Endometrial microvascular endothelial cells (primary cell): ENCODE data around the gene ATXN7L3. TPM values are rescaled to one million over a fixed set of nuclear protein-coding genes. Genes with fewer than 3 reads are reported as not detected.
"Not testable (repeated sequence)": the region's sequence is repeated elsewhere in the genome, so short reads cannot be mapped to it uniquely, and the experiment has no call there.

Source experiments
- in situ Hi-C: cut with HindIII; loops from 2 replicates; pipeline ENCODE4 v1.10.0; 2017; ENCODE audit warnings: low sequenced_read_pairs, low pct_unique_long_range_greater_than_20kb; ENCODE audit errors: inconsistent ontology term
- total RNA-seq: library from RNA; depleted of rRNA; stranded (reverse); fragments of >200 nt; gene quantifications from one replicate; pipeline ENCODE4 v1.2.3, GENCODE V29; 2015; ENCODE audit errors: inconsistent ontology term

The ATXN7L3 gene
- total RNA-seq, 1 donor from 2014 or later = 60.0 TPM

GRCh38 chr17:44149066-44149465 lies 50.6 kb downstream of the ATXN7L3 start:
- in situ Hi-C loops = not testable (repeated sequence)

- in situ Hi-C loops = no loop called here
Measured at GRCh38 chr17:44147812-44148211, 51.9 kb downstream of the ATXN7L3 start.

- in situ Hi-C loops = no loop called here
Measured at GRCh38 chr17:44146375-44147346, 53.0 kb downstream of the ATXN7L3 start.

GRCh38 chr17:44144966-44145739 lies 54.5 kb downstream of the ATXN7L3 start:
- in situ Hi-C loops = no loop called here

GRCh38 chr17:44143921-44144320 lies 55.8 kb downstream of the ATXN7L3 start:
- in situ Hi-C loops = not testable (repeated sequence)

Other genes starting within 250 kb of the ATXN7L3 start
- not detected for gene PYY, start 245.9 kb downstream of the ATXN7L3 start, total RNA-seq
- 19.8 TPM for gene NAGS, start 195.3 kb downstream of the ATXN7L3 start, total RNA-seq
- gene TMEM101, start 184.9 kb downstream of the ATXN7L3 start, total RNA-seq = 43.9 TPM
- 61.8 TPM for gene LSM12, start 133.2 kb downstream of the ATXN7L3 start, total RNA-seq
- gene G6PC3, start 129.1 kb downstream of the ATXN7L3 start, total RNA-seq = 65.1 TPM
- 6.2 TPM for gene HDAC5, start 76.2 kb downstream of the ATXN7L3 start, total RNA-seq
- gene HROB, start 58.0 kb downstream of the ATXN7L3 start, total RNA-seq = 6.1 TPM
- gene ASB16, start 29.2 kb downstream of the ATXN7L3 start, total RNA-seq = not detected
- 49.2 TPM for gene TMUB2, start 12.9 kb downstream of the ATXN7L3 start, total RNA-seq
- gene UBTF, start 19.8 kb upstream of the ATXN7L3 start, total RNA-seq = 46.0 TPM
- not detected for gene SLC4A1, start 68.3 kb upstream of the ATXN7L3 start, total RNA-seq
- not detected for gene RUNDC3A, start 108.7 kb upstream of the ATXN7L3 start, total RNA-seq
- 149 TPM for gene SLC25A39, start 124.9 kb upstream of the ATXN7L3 start, total RNA-seq
- 391 TPM for gene GRN, start 145.4 kb upstream of the ATXN7L3 start, total RNA-seq
- gene FAM171A2, start 164.0 kb upstream of the ATXN7L3 start, total RNA-seq = 3.3 TPM
- 0.46 TPM for gene ITGA2B, start 189.8 kb upstream of the ATXN7L3 start, total RNA-seq